Upper lobe of right lung (tissue), 1 donor: ENCODE data around the gene SNAPC4. TPM values are rescaled to one million over a fixed set of nuclear protein-coding genes. Genes with fewer than 3 reads are reported as not detected.

Experiments used
- ATAC-seq: fragments of 200-7000 bp; cut with Tn5 transposase; one replicate; pipeline ENCODE4 v1.9.1; 2020; ENCODE audit warnings: mild to moderate bottlenecking, moderate library complexity
- DNase-seq: peaks from one replicate; pipeline ENCODE4 v3.0.0-alpha.2; 2020
- H3K27ac ChIP-seq: fragments of 200-600 bp; one replicate; pipeline ENCODE4 v1.8.0; 2022
- H3K27me3 ChIP-seq: fragments of 200-600 bp; one replicate; pipeline ENCODE4 v1.8.0; 2022; ENCODE audit warnings: mild to moderate bottlenecking
- H3K36me3 ChIP-seq: fragments of 200-600 bp; one replicate; pipeline ENCODE4 v1.8.0; 2022
- H3K4me1 ChIP-seq: fragments of 200-600 bp; one replicate; pipeline ENCODE4 v1.8.0; 2022
- H3K4me3 ChIP-seq: fragments of 200-600 bp; one replicate; pipeline ENCODE4 v1.8.0; 2022; ENCODE audit warnings: mild to moderate bottlenecking
- H3K9me3 ChIP-seq: fragments of 200-600 bp; one replicate; pipeline ENCODE4 v1.8.0; 2022
- intact Hi-C: fragments of 100-400 bp; cut with DNase I; formaldehyde crosslinking; loops from one replicate; pipeline ENCODE4 v1.11.0; 2022
- total RNA-seq: library from RNA; stranded (reverse); fragmentation: NEBNext Ultra II Directional; extraction: Animal tissue kit (Norgen Biotek cat#: 25700); gene quantifications from one replicate; pipeline ENCODE4 v1.2.1, GENCODE V29; 2021
- TF ChIP-seq, protein P1 (sequence below): fragments of 200-600 bp; IDR thresholded peaks from one replicate; pipeline ENCODE4 v1.8.0; 2022; ENCODE audit warnings: antibody characterized with exemption
- donor health status: DM: no; HTN: yes; CAD: no; lungs with severe emphysema.

Gene SNAPC4
- total RNA-seq, 1 donor from 2014 or later, result 7.2 TPM

DNA sequence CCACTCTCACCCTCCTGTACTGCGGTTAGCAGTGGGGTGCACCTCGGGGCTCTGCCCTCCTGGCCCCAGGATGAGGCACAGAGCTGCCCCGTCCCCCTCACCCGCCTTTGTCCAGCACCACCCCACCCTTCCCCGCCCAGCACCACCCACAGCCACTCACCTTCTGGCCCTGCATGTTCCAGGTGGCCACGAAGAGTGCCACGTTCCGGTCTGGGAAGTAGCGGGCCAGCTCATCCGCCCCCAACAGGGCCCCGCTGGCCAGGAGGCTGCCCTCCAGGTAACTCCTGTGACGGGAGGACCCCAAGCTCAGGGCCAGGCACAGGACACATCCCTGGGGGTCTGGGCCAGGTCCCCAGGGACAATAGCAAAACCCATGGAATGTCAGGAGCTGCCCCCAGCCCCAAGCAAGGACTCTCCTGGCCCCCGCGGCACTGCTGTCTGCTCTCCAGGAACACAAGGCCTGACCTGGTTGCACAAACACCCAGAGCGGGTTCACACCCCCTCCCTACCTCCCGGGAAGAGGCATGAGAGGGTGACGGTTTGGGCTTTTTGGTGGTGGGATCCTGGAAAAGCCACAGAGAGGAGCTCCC lies 34.7 kb upstream of the SNAPC4 start:
- Histone ChIP-seq H3K4me1 (peaks cover 16% of the 10 kb centered on the region), H3K27me3 (no peaks in the 10 kb centered on the region), H3K36me3 (peaks cover 20% of the 10 kb centered on the region), H3K9me3 (no peaks in the 10 kb centered on the region), H3K27ac (no peak overlapping the region), H3K4me3 (no peak overlapping the region)
- DNase-seq, result no peak
- TF ChIP-seq, protein P1, sequence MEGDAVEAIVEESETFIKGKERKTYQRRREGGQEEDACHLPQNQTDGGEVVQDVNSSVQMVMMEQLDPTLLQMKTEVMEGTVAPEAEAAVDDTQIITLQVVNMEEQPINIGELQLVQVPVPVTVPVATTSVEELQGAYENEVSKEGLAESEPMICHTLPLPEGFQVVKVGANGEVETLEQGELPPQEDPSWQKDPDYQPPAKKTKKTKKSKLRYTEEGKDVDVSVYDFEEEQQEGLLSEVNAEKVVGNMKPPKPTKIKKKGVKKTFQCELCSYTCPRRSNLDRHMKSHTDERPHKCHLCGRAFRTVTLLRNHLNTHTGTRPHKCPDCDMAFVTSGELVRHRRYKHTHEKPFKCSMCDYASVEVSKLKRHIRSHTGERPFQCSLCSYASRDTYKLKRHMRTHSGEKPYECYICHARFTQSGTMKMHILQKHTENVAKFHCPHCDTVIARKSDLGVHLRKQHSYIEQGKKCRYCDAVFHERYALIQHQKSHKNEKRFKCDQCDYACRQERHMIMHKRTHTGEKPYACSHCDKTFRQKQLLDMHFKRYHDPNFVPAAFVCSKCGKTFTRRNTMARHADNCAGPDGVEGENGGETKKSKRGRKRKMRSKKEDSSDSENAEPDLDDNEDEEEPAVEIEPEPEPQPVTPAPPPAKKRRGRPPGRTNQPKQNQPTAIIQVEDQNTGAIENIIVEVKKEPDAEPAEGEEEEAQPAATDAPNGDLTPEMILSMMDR, result no peak
- ATAC-seq, result no peak
- intact Hi-C loops, result no loop called here

- Histone ChIP-seq H3K4me1 (peaks cover 16% of the 10 kb centered on the region), H3K9me3 (no peaks in the 10 kb centered on the region), H3K36me3 (peaks cover 25% of the 10 kb centered on the region), H3K27me3 (no peaks in the 10 kb centered on the region), H3K27ac (no peak overlapping the region), H3K4me3 (no peak overlapping the region)
- DNase-seq (no peak), ATAC-seq (no peak)
- TF ChIP-seq, protein P1, result no peak
- intact Hi-C loops, result no loop called here
Measured at GRCh38 chr9:136433849-136434579, 34.0 kb upstream of the SNAPC4 start.

DNA sequence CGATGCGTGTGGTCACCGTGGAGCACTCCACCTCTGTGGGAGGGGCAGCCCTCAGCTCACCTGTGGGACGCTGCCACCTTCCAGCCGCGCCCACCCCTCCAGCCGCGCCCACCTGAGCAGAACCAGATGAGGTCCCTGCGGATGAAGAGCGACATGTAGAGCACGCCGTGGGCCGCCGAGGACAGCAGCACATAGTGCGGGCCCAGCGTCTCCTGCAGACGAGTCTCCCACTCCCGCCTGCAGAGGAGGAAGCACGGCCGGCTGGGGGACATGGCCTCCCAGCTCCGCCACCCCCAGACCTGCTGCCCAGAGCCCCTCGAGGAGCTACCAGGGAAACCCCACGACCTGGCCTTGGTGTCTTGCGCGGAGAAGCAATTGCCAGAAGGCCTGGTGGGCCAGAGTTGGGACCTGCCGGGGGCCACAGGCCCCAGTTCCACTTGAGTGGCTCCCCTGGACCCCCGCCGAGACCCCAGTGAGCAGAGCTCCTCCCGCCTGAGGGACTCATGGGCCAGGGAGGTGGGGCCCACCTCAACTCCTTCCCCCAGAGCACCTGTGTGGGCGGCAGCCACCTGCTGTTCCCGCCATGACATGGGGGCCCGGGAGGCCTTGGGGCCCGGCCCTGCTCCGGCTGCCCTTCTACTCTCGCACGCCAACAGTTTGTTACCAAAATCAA lies 33.2 kb upstream of the SNAPC4 start:
- TF ChIP-seq, protein P1, result no peak
- DNase-seq (no peak), ATAC-seq (no peak)
- no peaks in the 10 kb centered on the region for H3K27me3 ChIP-seq
- no peak overlapping the region for H3K27ac ChIP-seq
- H3K9me3 ChIP-seq, result no peaks in the 10 kb centered on the region
- no peak overlapping the region for H3K4me3 ChIP-seq
- intact Hi-C loops, result no loop called here
- peaks cover 30% of the 10 kb centered on the region for H3K36me3 ChIP-seq
- peaks cover 15% of the 10 kb centered on the region for H3K4me1 ChIP-seq

DNA sequence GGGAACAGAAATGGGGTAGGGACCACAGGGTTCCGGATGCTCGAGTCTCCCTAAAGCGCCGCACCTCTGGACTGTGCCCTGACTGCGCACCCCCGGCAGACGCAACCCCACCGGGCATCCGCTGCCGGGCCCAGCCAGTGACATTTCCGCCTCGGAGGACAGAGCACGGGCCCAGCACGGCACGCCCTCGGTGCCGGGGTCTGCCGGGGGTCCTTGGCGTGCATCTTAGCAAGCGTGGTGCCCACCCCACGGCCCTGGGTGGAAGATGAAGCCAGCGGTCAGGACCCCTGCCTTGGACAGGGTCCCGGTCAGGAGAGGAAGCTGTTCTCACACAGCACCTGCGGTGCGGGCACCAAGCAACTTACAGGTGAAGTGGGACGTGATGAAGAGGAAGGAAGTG lies 32.6 kb upstream of the SNAPC4 start:
- Histone ChIP-seq H3K9me3 (no peaks in the 10 kb centered on the region), H3K4me3 (no peak overlapping the region), H3K4me1 (peaks cover 9% of the 10 kb centered on the region), H3K27ac (no peak overlapping the region), H3K27me3 (no peaks in the 10 kb centered on the region), H3K36me3 (peaks cover 30% of the 10 kb centered on the region)
- intact Hi-C loops, result no loop called here
- no peak for DNase-seq
- ATAC-seq, result no peak
- TF ChIP-seq, protein P1, result no peak

DNA sequence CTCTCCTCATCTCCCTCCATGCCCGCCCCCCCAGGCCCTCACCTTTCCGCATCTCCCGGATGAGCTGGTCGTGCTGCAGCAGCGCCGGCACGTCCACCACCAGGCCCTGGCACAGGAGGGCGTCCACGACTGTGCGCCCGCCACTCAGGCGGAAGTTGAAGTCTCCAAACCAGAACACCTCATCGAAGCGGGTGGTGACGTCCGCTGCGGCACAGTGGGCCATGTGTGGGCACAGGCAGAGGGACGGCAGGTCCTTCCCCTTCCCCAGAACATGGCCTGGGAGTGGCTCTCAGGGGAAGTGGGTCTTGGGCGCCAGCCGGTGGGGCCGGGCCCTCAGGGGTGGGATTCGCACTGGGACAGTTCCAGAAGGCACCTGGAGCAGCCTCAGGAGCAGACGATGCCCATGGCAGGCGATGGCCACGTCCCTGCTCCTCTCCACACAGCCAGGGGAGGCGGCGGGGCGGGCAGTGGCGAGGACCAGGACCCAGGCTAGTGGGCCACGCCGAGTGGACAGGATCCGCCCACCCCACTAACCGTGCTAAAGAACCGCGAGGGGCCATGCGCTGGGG lies 31.9 kb upstream of the SNAPC4 start:
- DNase-seq (no peak), ATAC-seq (no peak)
- TF ChIP-seq, protein P1, result no peak
- Histone ChIP-seq H3K27me3 (no peaks in the 10 kb centered on the region), H3K4me3 (no peak overlapping the region), H3K27ac (no peak overlapping the region), H3K4me1 (peaks cover 1% of the 10 kb centered on the region), H3K36me3 (peaks cover 30% of the 10 kb centered on the region), H3K9me3 (no peaks in the 10 kb centered on the region)
- intact Hi-C loops, result no loop called here
